ENCODE measurements around the gene NUP210L.

NUP210L gene

DNA sequence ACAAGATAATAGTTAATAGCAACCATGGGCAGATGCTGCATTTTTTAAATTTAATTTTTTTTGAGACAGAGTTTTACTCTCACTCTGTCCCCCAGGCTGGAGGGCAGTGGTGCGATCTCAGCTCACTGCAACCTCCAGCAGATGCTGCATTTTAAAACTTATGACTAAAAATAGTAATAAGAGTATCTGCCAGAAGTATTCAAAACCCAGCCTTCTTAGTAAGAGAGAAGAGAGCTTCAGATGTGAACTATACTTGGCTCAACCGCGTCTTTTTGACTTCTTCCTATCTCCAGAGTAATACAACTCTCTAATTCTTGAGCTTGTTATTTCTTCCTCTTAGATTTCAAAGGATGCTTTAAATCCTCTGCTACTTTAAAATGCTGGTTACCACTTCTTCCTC is 159.7 kb downstream of the NUP210L start:
- Histone ChIP-seq H3K9me3 (ENCODE audit: control insufficient read depth, insufficient read depth, low read depth, low read length) (no peaks in the 10 kb centered on the region), H3K36me3 (ENCODE audit: control insufficient read depth in 2 of 2, insufficient read depth in 1 of 2, low read length in 2 of 2) (peaks cover 34 to 45% of the 10 kb centered on the region in 2 experiments), H3K4me1 (ENCODE audit: control insufficient read depth, insufficient read depth, low read length) (no peaks in the 10 kb centered on the region), H3K4me3 (ENCODE audit: low read depth, low read length) (no peak overlapping the region), H3K27ac (ENCODE audit: extremely low read depth, low read depth, low read length) (no peak overlapping the region)
- ChIA-PET CTCF (interaction anchor here (0.6 to 0.9 kb wide), 3 partner anchors 9 to 247 kb away, joined by 3 to 5 read pairs (median 3); partner anchors contain the start of gene RAB13), POLR2A (interaction anchor here (0.6 to 1.2 kb wide), 2 partner anchors 16 to 159 kb away, joined by 3 to 4 read pairs; no protein-coding TSS in a partner anchor)
- TF ChIP-seq ZNF311 (tag by site-specific recombination; IDR thresholded peaks at IDR 0.05; ENCODE audit: borderline replicate concordance) (no peak), ZNF214 (tag by site-specific recombination; IDR thresholded peaks at IDR 0.05; ENCODE audit: borderline replicate concordance) (no peak), ZNF2 (tag by site-specific recombination; IDR thresholded peaks at IDR 0.05) (no peak), ZNF133 (tag by site-specific recombination; IDR thresholded peaks at IDR 0.05) (no peak), TSHZ1 (tag by site-specific recombination; IDR thresholded peaks at IDR 0.05; ENCODE audit: borderline replicate concordance) (no peak), ZIC2 (tag by site-specific recombination; IDR thresholded peaks at IDR 0.05) (no peak), ZNF473 (tag by site-specific recombination; IDR thresholded peaks at IDR 0.05) (no peak), ZNF558 (tag by site-specific recombination; IDR thresholded peaks at IDR 0.05) (no peak), BCL11A (tag by site-specific recombination; IDR thresholded peaks at IDR 0.05; ENCODE audit: low read depth) (no peak), ZNF202 (tag by site-specific recombination; IDR thresholded peaks at IDR 0.05; ENCODE audit: borderline replicate concordance) (no peak), ZNF112 (tag by site-specific recombination; IDR thresholded peaks at IDR 0.05) (no peak), HOXD13 (CRISPR knock-in tag; IDR thresholded peaks at IDR 0.05; ENCODE audit: borderline replicate concordance) (no peak)

GRCh38 chr1:153991806-153992205 is 163.1 kb downstream of the NUP210L start:
- no peak overlapping the region for H3K27ac ChIP-seq (ENCODE audit: extremely low read depth, low read depth, low read length)
- POLR2A ChIA-PET, result interaction anchor here (0.6 to 4.0 kb wide), 7 partner anchors 10 to 280 kb away, joined by 3 to 54 read pairs (median 10); partner anchors contain the start of genes CREB3L4 and JTB
- H3K4me1 ChIP-seq (ENCODE audit: control insufficient read depth, insufficient read depth, low read length), result no peaks in the 10 kb centered on the region
- no peak overlapping the region; the same call in 1 of the 2 replicates for H3K4me3 ChIP-seq (ENCODE audit: low read depth, low read length)
- CTCF ChIA-PET, result interaction anchor here (1.3 kb wide), 1 partner anchor 195 kb away, joined by 3 read pairs; no protein-coding TSS in a partner anchor
- H3K9me3 ChIP-seq (ENCODE audit: control insufficient read depth, insufficient read depth, low read depth, low read length), result no peaks in the 10 kb centered on the region
- peaks cover 34 to 45% of the 10 kb centered on the region in 2 experiments for H3K36me3 ChIP-seq (ENCODE audit: control insufficient read depth in 2 of 2, insufficient read depth in 1 of 2, low read length in 2 of 2)
- TF ChIP-seq BCL11B (tag by site-specific recombination; IDR thresholded peaks at IDR 0.05; ENCODE audit: low read depth) (no peak), ZNF138 (tag by site-specific recombination; IDR thresholded peaks at IDR 0.05; ENCODE audit: borderline replicate concordance) (no peak), ZBTB1 (tag by site-specific recombination; IDR thresholded peaks at IDR 0.05) (no peak), ZNF202 (tag by site-specific recombination; IDR thresholded peaks at IDR 0.05; ENCODE audit: borderline replicate concordance) (no peak), ZNF223 (tag by site-specific recombination; IDR thresholded peaks at IDR 0.05) (no peak), ZBTB49 (tag by site-specific recombination; IDR thresholded peaks at IDR 0.05; ENCODE audit: low read depth) (no peak), HOXD13 (CRISPR knock-in tag; IDR thresholded peaks at IDR 0.05; ENCODE audit: borderline replicate concordance) (no peak), ZNF416 (tag by site-specific recombination; IDR thresholded peaks at IDR 0.05) (no peak), ZNF747 (tag by site-specific recombination; IDR thresholded peaks at IDR 0.05) (no peak), ZFP41 (tag by site-specific recombination; IDR thresholded peaks at IDR 0.05; ENCODE audit: borderline replicate concordance) (no peak), GFI1B (tag by site-specific recombination; IDR thresholded peaks at IDR 0.05) (no peak), ZNF280C (tag by site-specific recombination; IDR thresholded peaks at IDR 0.05) (no peak), ZNF514 (tag by site-specific recombination; IDR thresholded peaks at IDR 0.05) (no peak), ZNF677 (tag by site-specific recombination; IDR thresholded peaks at IDR 0.05) (no peak)
- TF ChIP-seq, protein P1, sequence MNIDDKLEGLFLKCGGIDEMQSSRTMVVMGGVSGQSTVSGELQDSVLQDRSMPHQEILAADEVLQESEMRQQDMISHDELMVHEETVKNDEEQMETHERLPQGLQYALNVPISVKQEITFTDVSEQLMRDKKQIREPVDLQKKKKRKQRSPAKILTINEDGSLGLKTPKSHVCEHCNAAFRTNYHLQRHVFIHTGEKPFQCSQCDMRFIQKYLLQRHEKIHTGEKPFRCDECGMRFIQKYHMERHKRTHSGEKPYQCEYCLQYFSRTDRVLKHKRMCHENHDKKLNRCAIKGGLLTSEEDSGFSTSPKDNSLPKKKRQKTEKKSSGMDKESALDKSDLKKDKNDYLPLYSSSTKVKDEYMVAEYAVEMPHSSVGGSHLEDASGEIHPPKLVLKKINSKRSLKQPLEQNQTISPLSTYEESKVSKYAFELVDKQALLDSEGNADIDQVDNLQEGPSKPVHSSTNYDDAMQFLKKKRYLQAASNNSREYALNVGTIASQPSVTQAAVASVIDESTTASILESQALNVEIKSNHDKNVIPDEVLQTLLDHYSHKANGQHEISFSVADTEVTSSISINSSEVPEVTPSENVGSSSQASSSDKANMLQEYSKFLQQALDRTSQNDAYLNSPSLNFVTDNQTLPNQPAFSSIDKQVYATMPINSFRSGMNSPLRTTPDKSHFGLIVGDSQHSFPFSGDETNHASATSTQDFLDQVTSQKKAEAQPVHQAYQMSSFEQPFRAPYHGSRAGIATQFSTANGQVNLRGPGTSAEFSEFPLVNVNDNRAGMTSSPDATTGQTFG (tag by site-specific recombination; IDR thresholded peaks at IDR 0.05; ENCODE audit: borderline replicate concordance), result no peak
